Panc1 (cell line): Measurements from ENCODE around the gene CS. TPM values are rescaled to one million over a fixed set of nuclear protein-coding genes. Genes with fewer than 3 reads are reported as not detected.

Source experiments
- ATAC-seq: fragments of 200-7000 bp; cut with Tn5 transposase; 2 replicates; pipeline ENCODE4 v1.9.1; 2020; ENCODE audit warnings: mild to moderate bottlenecking, moderate library complexity
- BruUV-seq: library from RNA; stranded (reverse); fragments of 400-500 nt; replicated peaks from 2 replicates; lab custom pipeline; 2021; lab: Mats Ljungman, UMichigan
- CTCF ChIA-PET: fragments of 300-600 bp; sonication (Branson Sonifier 250); formaldehyde crosslinking; loops from one replicate; lab custom pipeline; 2022; ENCODE audit warnings: antibody characterized with exemption; lab: Charles Lee
- POLR2A ChIA-PET: fragments of 300-600 bp; sonication (Branson Sonifier 250); formaldehyde crosslinking; loops from one replicate; lab custom pipeline; 2022; ENCODE audit warnings: antibody characterized with exemption; lab: Charles Lee
- DNase-seq: peaks from one replicate; pipeline ENCODE4 v3.0.0-alpha.2; 2010; ENCODE audit warnings: low read depth, low spot score
- H3K27ac ChIP-seq: 2 replicates; pipeline ENCODE4 v1.5.1; 2011; ENCODE audit warnings: mild to moderate bottlenecking, low read length, inconsistent platforms
- H3K27me3 ChIP-seq: fragments of 200-500 bp; sonication (Bioruptor generic); 2 replicates; pipeline ENCODE4 v1.6.0; 2014; ENCODE audit warnings: low read length, inconsistent platforms; ENCODE audit not compliant: control insufficient read depth, insufficient read depth
- H3K36me3 ChIP-seq: fragments of 200-500 bp; sonication (Bioruptor generic); 2 replicates; pipeline ENCODE4 v1.5.1; 2014; ENCODE audit warnings: inconsistent platforms, mild to moderate bottlenecking, low read length, moderate library complexity; ENCODE audit not compliant: control insufficient read depth, insufficient read depth
- H3K4me1 ChIP-seq: 2 replicates; pipeline ENCODE4 v1.5.1; 2011; ENCODE audit warnings: inconsistent platforms, mild to moderate bottlenecking, low read length, moderate library complexity; ENCODE audit not compliant: control insufficient read depth, insufficient read depth
- H3K4me3 ChIP-seq, 2 experiments: 2 replicates each; pipeline ENCODE4 v1.5.1; 2011 to 2012; ENCODE audit warnings: low read depth in 2 of 2, low read length in 2 of 2, mild to moderate bottlenecking in 2 of 2, inconsistent platforms in 1 of 2, moderate library complexity in 1 of 2
- H3K9me3 ChIP-seq: fragments of 200-500 bp; sonication (Bioruptor generic); 2 replicates; pipeline ENCODE4 v1.5.1; 2014; ENCODE audit warnings: low read depth, mild to moderate bottlenecking, inconsistent platforms, low read length, moderate library complexity; ENCODE audit not compliant: control insufficient read depth, insufficient read depth
- POLR2AphosphoS5 ChIP-seq: IDR thresholded peaks from 2 replicates; pipeline ENCODE4 v1.6.1; 2012; ENCODE audit warnings: mild to moderate bottlenecking, low read depth, low read length, moderate library complexity
- SIN3A ChIP-seq: IDR thresholded peaks from 2 replicates; pipeline ENCODE4 v1.6.1; 2012; ENCODE audit warnings: low read depth, mild to moderate bottlenecking, low read length, moderate library complexity, borderline replicate concordance; ENCODE audit not compliant: insufficient read depth
- TCF7L2 ChIP-seq: IDR thresholded peaks from 2 replicates; pipeline ENCODE4 v1.6.1; 2011; ENCODE audit warnings: mild to moderate bottlenecking, low read depth, low read length, inconsistent platforms
- in situ Hi-C: cut with HindIII; loops from 2 replicates; pipeline ENCODE4 v1.10.0; 2016; ENCODE audit warnings: low sequenced_read_pairs, low pct_unique_long_range_greater_than_20kb
- intact Hi-C: fragments of 100-400 bp; cut with micrococcal nuclease; formaldehyde crosslinking; loops from one replicate; pipeline ENCODE4 v1.10.0; 2022; ENCODE audit not compliant: unreplicated experiment
- total RNA-seq: library from RNA; stranded (reverse); gene quantifications from one replicate; pipeline ENCODE4 v1.2.1, GENCODE V29; 2021; ENCODE audit not compliant: unreplicated experiment
- TF ChIP-seq, protein P1 (sequence below): fragments of 450-650 bp; IDR thresholded peaks from 2 replicates; pipeline ENCODE4 v1.5.1; 2017; ENCODE audit warnings: mild to moderate bottlenecking
- TF ChIP-seq, protein P2 (sequence below), 2 experiments: IDR thresholded peaks; 2 replicates each; pipeline ENCODE4 v1.6.1; 2011 to 2012; ENCODE audit warnings: low read depth in 2 of 2, control low read depth in 1 of 2, low read length in 1 of 2, mild to moderate bottlenecking in 1 of 2, moderate library complexity in 1 of 2; ENCODE audit not compliant: insufficient read depth in 1 of 2

CS gene
- total RNA-seq, 1 experiment from 2014 or later, result 240 TPM

DNA sequence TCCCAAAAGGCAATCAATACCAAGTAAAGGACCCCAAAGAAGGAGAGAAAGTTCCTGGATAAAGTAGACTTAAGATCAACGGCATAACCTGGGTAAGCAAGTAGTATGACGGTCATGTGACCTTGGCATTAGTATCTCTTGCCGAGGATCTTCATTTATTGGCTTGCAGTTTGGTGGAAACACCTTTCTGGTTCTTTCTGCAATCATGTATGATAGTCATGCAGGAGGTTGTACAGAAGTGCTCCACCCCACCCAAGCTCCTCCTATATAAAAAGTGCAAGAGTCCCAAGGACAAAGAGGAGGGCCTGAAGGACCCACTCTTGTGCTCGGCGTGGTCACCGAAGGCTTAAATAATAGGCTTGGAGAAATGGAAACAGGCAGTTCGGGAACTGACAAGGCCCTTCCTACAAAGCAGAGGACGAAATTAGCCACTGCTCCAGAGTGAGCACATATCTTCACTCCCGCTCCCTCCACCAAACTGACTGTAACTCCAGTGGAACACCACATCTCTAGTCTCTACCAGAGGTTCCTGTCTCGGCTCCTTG lies 750 bp downstream of the CS start:
- Histone ChIP-seq H3K4me1 (peaks cover 7% of the 10 kb centered on the region), H3K27ac (peak overlapping the region; percentile 98), H3K36me3 (peaks cover 6% of the 10 kb centered on the region), H3K4me3 (peak overlapping the region; percentile 64 to 92), H3K27me3 (no peaks in the 10 kb centered on the region), H3K9me3 (no peaks in the 10 kb centered on the region)
- intact Hi-C loops, result no loop called here
- ChIA-PET POLR2A (no interaction called here), CTCF (interaction anchor here (1.0 kb wide), 1 partner anchor 110 kb away, joined by 3 read pairs; the partner anchor contains the start of gene SMARCC2)
- TF ChIP-seq, protein P1, sequence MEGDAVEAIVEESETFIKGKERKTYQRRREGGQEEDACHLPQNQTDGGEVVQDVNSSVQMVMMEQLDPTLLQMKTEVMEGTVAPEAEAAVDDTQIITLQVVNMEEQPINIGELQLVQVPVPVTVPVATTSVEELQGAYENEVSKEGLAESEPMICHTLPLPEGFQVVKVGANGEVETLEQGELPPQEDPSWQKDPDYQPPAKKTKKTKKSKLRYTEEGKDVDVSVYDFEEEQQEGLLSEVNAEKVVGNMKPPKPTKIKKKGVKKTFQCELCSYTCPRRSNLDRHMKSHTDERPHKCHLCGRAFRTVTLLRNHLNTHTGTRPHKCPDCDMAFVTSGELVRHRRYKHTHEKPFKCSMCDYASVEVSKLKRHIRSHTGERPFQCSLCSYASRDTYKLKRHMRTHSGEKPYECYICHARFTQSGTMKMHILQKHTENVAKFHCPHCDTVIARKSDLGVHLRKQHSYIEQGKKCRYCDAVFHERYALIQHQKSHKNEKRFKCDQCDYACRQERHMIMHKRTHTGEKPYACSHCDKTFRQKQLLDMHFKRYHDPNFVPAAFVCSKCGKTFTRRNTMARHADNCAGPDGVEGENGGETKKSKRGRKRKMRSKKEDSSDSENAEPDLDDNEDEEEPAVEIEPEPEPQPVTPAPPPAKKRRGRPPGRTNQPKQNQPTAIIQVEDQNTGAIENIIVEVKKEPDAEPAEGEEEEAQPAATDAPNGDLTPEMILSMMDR, result no peak
- TF ChIP-seq SIN3A, result no peak
- TF ChIP-seq, protein P2, sequence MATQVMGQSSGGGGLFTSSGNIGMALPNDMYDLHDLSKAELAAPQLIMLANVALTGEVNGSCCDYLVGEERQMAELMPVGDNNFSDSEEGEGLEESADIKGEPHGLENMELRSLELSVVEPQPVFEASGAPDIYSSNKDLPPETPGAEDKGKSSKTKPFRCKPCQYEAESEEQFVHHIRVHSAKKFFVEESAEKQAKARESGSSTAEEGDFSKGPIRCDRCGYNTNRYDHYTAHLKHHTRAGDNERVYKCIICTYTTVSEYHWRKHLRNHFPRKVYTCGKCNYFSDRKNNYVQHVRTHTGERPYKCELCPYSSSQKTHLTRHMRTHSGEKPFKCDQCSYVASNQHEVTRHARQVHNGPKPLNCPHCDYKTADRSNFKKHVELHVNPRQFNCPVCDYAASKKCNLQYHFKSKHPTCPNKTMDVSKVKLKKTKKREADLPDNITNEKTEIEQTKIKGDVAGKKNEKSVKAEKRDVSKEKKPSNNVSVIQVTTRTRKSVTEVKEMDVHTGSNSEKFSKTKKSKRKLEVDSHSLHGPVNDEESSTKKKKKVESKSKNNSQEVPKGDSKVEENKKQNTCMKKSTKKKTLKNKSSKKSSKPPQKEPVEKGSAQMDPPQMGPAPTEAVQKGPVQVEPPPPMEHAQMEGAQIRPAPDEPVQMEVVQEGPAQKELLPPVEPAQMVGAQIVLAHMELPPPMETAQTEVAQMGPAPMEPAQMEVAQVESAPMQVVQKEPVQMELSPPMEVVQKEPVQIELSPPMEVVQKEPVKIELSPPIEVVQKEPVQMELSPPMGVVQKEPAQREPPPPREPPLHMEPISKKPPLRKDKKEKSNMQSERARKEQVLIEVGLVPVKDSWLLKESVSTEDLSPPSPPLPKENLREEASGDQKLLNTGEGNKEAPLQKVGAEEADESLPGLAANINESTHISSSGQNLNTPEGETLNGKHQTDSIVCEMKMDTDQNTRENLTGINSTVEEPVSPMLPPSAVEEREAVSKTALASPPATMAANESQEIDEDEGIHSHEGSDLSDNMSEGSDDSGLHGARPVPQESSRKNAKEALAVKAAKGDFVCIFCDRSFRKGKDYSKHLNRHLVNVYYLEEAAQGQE (IDR thresholded peaks at IDR 0.05; ENCODE audit: insufficient read depth in 1 of 2, low read depth in 2 of 2, low read length in 1 of 2), result no peak
- ATAC-seq (no peak), DNase-seq (no peak)
- no TSS peak for BruUV-seq
- in situ Hi-C loops, result no loop called here

DNA sequence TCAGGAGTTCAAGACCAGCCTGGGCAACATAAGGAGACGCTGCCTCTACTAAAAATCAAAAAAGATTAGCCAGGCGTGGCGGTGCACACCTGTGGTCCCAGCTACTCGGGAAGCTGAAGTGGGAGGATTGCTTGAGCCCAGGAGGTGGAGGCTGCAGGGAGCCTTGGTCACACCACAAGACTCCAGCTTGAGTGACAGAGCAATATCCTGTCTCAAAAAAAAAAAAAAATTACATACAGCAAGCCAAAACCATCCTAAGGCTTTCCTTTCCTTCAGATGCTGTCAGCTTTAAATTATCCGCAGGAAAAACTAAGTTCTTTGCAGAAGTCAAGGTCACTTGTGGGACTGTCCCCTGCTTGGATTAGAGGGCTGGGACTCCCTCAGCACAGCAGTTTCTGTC lies 1.3 kb downstream of the CS start:
- H3K27ac ChIP-seq, result peak overlapping the region; percentile 98
- H3K9me3 ChIP-seq, result no peaks in the 10 kb centered on the region
- CTCF ChIA-PET, result interaction anchor here (0.6 to 1.0 kb wide), 2 partner anchors 22 to 109 kb away, joined by 3 read pairs; partner anchors contain the start of gene SMARCC2
- peaks cover 7% of the 10 kb centered on the region for H3K4me1 ChIP-seq
- H3K27me3 ChIP-seq, result no peaks in the 10 kb centered on the region
- TF ChIP-seq POLR2AphosphoS5 (no peak), TCF7L2 (no peak), SIN3A (no peak)
- TF ChIP-seq, protein P2 (IDR thresholded peaks at IDR 0.05; ENCODE audit: insufficient read depth in 1 of 2, low read depth in 2 of 2, low read length in 1 of 2), result no peak
- TF ChIP-seq, protein P1, result no peak
- in situ Hi-C loops, result no loop called here
- DNase-seq, result no peak
- intact Hi-C loops, result no loop called here
- POLR2A ChIA-PET, result no interaction called here
- H3K36me3 ChIP-seq, result peaks cover 6% of the 10 kb centered on the region
- ATAC-seq, result no peak
- H3K4me3 ChIP-seq, result peak overlapping the region; percentile 64 to 92
- BruUV-seq, result no TSS peak
